Stimulated activated effector memory CD8-positive, alpha-beta T cell treated with anti-CD3 and anti-CD28 coated beads, Interleukin-12 subunit alpha, Interleukin-12 subunit beta, amount 100 ng/mL, for 72 hours (primary cell): ENCODE data around the gene SLC32A1.

ENCODE experiments used
- ATAC-seq: fragments of 150-1000 bp; cut with Tn5 transposase; 2 replicates; pipeline ENCODE4 v1.10.0; 2021
- DNase-seq, 2 donors: peaks; one replicate each; pipeline ENCODE4 v3.0.0; 2021 to 2022; ENCODE audit warnings: low spot score in 2 of 2
- H3K27ac Mint-ChIP-seq: one replicate; pipeline ENCODE4 v1.8.0; 2022; ENCODE audit warnings: mild to moderate bottlenecking, mixed read lengths
- H3K36me3 Mint-ChIP-seq: one replicate; pipeline ENCODE4 v1.8.0; 2022; ENCODE audit warnings: mild to moderate bottlenecking, mixed read lengths
- H3K4me1 Mint-ChIP-seq: one replicate; pipeline ENCODE4 v1.8.0; 2022; ENCODE audit warnings: mixed read lengths
- H3K4me3 Mint-ChIP-seq: one replicate; pipeline ENCODE4 v1.8.0; 2022; ENCODE audit warnings: mild to moderate bottlenecking, mixed read lengths
- H3K9me3 Mint-ChIP-seq: one replicate; pipeline ENCODE4 v1.8.0; 2022; ENCODE audit warnings: mixed read lengths

The SLC32A1 gene

GRCh38 chr20:38714308-38714707, 10.0 kb upstream of the SLC32A1 start:
- Mint-ChIP-seq H3K9me3 (no peaks in the 10 kb centered on the region), H3K4me1 (no peaks in the 10 kb centered on the region), H3K4me3 (no peak overlapping the region), H3K27ac (no peak overlapping the region), H3K36me3 (no peaks in the 10 kb centered on the region)
- ATAC-seq (no peak), DNase-seq (no peak)

DNA sequence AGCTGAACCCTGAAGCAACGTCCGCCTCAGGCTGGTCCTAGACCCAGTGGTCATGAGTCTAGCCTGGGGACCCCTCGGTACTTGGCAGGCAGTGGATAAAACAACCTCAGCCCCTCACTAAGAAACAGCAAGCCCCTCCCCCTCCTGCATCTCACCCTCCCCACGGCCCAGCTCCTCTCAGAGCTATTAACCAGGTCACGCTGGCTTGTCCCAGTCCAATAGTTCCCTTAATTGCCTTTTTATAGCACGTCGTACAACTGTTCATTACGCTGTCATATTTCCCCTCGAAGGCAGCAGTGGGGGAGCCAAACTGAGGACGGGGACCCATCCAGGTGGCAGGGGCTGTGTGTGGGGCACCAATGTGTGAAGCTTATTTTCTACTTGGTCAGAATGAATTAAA, 8.6 kb upstream of the SLC32A1 start:
- Mint-ChIP-seq H3K27ac (no peak overlapping the region), H3K4me3 (no peak overlapping the region), H3K36me3 (no peaks in the 10 kb centered on the region), H3K9me3 (no peaks in the 10 kb centered on the region), H3K4me1 (no peaks in the 10 kb centered on the region)
- DNase-seq: no peak
- ATAC-seq: no peak

GRCh38 chr20:38722683-38723016, 1.6 kb upstream of the SLC32A1 start:
- H3K4me3 Mint-ChIP-seq: no peak overlapping the region
- no peak overlapping the region for H3K27ac Mint-ChIP-seq
- ATAC-seq (no peak), DNase-seq (no peak)
- peaks cover 13% of the 10 kb centered on the region for H3K36me3 Mint-ChIP-seq
- peaks cover 41% of the 10 kb centered on the region for H3K4me1 Mint-ChIP-seq
- H3K9me3 Mint-ChIP-seq: no peaks in the 10 kb centered on the region

DNA sequence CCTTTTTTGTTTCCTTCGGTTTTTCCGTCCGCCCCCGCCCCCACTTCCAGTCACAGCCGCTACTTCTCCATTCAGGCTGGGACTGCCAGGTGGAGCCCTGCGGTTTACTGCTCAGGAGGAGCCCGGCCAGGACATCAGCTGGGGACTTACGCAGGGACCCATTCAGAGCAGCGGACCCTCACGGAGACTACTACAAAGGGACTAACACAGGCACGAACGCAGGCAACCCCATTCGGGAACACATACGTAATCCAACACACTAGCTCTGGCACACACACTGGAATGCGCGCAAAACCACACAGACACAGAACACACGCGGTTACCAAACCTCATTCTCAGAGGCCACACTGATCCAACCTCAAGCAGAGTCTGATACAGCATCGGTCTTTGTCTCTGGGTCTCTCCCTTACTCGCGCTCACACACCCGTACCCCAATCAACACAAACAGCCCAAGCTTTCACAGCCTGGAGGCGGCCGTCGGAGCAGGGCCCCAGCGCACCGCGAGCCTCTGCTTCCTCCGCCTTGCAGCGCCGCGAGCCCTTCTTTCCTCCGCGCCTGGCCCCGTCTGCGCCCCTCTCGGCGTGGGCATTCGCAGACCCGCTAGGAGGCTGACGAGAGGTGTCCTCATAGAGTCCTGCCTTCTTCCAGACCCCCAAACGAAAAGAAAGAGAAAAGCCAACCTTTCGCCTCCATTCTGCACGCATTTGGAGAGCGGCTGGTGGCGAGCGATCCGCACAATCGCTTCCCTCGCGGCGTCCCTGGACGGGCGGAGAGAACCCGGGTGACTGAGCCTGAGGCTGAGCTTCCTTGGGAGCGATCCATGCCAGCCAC, 1.1 kb upstream of the SLC32A1 start:
- DNase-seq: peak in 1 of 2 donors; percentile 58
- peak overlapping the region; percentile 61 for H3K4me3 Mint-ChIP-seq
- no peak for ATAC-seq
- peaks cover 19% of the 10 kb centered on the region for H3K36me3 Mint-ChIP-seq
- no peaks in the 10 kb centered on the region for H3K9me3 Mint-ChIP-seq
- H3K27ac Mint-ChIP-seq: no peak overlapping the region
- peaks cover 46% of the 10 kb centered on the region for H3K4me1 Mint-ChIP-seq

DNA sequence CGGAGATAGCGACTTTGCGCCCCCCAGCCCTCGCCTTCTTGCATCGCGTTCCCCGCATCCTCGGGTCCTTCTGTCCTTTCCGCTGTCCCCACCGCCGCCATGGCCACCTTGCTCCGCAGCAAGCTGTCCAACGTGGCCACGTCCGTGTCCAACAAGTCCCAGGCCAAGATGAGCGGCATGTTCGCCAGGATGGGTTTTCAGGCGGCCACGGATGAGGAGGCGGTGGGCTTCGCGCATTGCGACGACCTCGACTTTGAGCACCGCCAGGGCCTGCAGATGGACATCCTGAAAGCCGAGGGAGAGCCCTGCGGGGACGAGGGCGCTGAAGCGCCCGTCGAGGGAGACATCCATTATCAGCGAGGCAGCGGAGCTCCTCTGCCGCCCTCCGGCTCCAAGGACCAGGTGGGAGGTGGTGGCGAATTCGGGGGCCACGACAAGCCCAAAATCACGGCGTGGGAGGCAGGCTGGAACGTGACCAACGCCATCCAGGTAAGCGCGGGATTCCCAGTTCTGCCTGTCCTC, 401 bp downstream of the SLC32A1 start:
- Mint-ChIP-seq H3K4me1 (peaks cover 58% of the 10 kb centered on the region), H3K36me3 (peaks cover 27% of the 10 kb centered on the region), H3K4me3 (peak overlapping the region; percentile 61), H3K27ac (no peak overlapping the region), H3K9me3 (no peaks in the 10 kb centered on the region)
- DNase-seq (peak in 1 of 2 donors; percentile 51), ATAC-seq (no peak)

GRCh38 chr20:38725148-38725901, 1.0 kb downstream of the SLC32A1 start:
- H3K4me3 Mint-ChIP-seq: peak overlapping the region; percentile 61
- H3K9me3 Mint-ChIP-seq: no peaks in the 10 kb centered on the region
- DNase-seq (peak in 1 of 2 donors; percentile 5), ATAC-seq (no peak)
- H3K36me3 Mint-ChIP-seq: peaks cover 27% of the 10 kb centered on the region
- H3K27ac Mint-ChIP-seq: no peak overlapping the region
- peaks cover 64% of the 10 kb centered on the region for H3K4me1 Mint-ChIP-seq

GRCh38 chr20:38725931-38726803, 1.9 kb downstream of the SLC32A1 start:
- Mint-ChIP-seq H3K4me1 (peaks cover 72% of the 10 kb centered on the region), H3K27ac (no peak overlapping the region), H3K9me3 (no peaks in the 10 kb centered on the region), H3K4me3 (peak overlapping the region; percentile 61), H3K36me3 (peaks cover 27% of the 10 kb centered on the region)
- DNase-seq: peak; percentile 24 to 77
- ATAC-seq: peak; percentile 53

- Mint-ChIP-seq H3K27ac (no peak overlapping the region), H3K4me3 (peak overlapping the region; percentile 61), H3K4me1 (peaks cover 80% of the 10 kb centered on the region), H3K36me3 (peaks cover 27% of the 10 kb centered on the region), H3K9me3 (no peaks in the 10 kb centered on the region)
- ATAC-seq (peak; percentile 40), DNase-seq (peak; percentile 55 to 84)
Measured at GRCh38 chr20:38726804-38727606, 2.7 kb downstream of the SLC32A1 start.

DNA sequence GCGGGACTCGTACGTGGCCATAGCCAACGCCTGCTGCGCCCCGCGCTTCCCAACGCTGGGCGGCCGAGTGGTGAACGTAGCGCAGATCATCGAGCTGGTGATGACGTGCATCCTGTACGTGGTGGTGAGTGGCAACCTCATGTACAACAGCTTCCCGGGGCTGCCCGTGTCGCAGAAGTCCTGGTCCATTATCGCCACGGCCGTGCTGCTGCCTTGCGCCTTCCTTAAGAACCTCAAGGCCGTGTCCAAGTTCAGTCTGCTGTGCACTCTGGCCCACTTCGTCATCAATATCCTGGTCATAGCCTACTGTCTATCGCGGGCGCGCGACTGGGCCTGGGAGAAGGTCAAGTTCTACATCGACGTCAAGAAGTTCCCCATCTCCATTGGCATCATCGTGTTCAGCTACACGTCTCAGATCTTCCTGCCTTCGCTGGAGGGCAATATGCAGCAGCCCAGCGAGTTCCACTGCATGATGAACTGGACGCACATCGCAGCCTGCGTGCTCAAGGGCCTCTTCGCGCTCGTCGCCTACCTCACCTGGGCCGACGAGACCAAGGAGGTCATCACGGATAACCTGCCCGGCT, 3.4 kb downstream of the SLC32A1 start:
- H3K9me3 Mint-ChIP-seq: no peaks in the 10 kb centered on the region
- DNase-seq (peak in 1 of 2 donors; percentile 60), ATAC-seq (no peak)
- H3K4me3 Mint-ChIP-seq: peak overlapping the region; percentile 61
- H3K36me3 Mint-ChIP-seq: peaks cover 27% of the 10 kb centered on the region
- no peak overlapping the region for H3K27ac Mint-ChIP-seq
- H3K4me1 Mint-ChIP-seq: peaks cover 80% of the 10 kb centered on the region

DNA sequence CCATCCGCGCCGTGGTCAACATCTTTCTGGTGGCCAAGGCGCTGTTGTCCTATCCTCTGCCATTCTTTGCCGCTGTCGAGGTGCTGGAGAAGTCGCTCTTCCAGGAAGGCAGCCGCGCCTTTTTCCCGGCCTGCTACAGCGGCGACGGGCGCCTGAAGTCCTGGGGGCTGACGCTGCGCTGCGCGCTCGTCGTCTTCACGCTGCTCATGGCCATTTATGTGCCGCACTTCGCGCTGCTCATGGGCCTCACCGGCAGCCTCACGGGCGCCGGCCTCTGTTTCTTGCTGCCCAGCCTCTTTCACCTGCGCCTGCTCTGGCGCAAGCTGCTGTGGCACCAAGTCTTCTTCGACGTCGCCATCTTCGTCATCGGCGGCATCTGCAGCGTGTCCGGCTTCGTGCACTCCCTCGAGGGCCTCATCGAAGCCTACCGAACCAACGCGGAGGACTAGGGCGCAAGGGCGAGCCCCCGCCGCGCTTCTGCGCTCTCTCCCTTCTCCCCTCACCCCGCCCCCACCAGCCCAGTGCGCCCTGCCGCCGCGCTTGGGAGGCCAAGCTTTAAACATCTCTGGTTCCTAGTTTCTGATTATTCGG, 4.0 kb downstream of the SLC32A1 start:
- Mint-ChIP-seq H3K36me3 (peaks cover 27% of the 10 kb centered on the region), H3K4me1 (peaks cover 76% of the 10 kb centered on the region), H3K4me3 (peak overlapping the region; percentile 61), H3K9me3 (no peaks in the 10 kb centered on the region), H3K27ac (no peak overlapping the region)
- DNase-seq: no peak
- no peak for ATAC-seq

DNA sequence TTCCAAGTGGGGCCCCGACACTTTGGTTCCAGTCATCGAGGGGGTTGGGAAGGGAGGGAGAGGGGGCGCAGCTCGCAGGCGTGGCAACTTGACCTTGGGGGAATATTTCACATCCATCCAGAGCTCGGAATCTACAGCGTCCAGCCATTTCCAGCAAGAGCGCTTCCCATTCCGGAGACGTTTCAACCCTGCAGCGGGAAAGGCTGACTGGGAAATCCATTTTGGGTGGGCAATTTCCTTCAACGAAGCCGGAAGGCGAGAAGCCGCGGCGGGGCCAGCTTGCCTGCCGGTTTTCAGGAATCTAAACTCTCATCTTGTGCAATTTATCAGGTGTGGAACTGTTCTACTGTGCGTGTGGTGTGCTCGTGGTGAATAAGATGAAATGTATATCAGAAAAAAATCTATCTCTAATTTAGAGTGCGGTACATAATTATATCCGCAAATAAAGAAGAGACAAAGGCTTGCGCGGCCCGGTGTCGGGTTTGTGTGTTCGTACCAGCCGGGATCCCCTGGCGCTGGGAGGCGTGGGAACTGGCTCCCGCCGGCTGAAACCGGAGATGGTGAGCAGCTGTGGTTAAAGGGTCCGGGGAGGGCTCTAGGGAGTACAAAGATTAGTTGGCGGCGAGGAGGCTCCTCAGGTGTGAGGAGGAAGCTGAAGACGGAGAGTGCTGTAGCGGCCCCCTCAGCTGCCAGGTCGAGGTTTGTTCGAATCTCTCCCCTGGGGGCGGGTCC, 4.8 kb downstream of the SLC32A1 start:
- peaks cover 72% of the 10 kb centered on the region for H3K4me1 Mint-ChIP-seq
- H3K36me3 Mint-ChIP-seq: peaks cover 27% of the 10 kb centered on the region
- H3K9me3 Mint-ChIP-seq: no peaks in the 10 kb centered on the region
- no peak overlapping the region for H3K27ac Mint-ChIP-seq
- DNase-seq (no peak), ATAC-seq (no peak)
- peak overlapping the region; percentile 64 for H3K4me3 Mint-ChIP-seq

DNA sequence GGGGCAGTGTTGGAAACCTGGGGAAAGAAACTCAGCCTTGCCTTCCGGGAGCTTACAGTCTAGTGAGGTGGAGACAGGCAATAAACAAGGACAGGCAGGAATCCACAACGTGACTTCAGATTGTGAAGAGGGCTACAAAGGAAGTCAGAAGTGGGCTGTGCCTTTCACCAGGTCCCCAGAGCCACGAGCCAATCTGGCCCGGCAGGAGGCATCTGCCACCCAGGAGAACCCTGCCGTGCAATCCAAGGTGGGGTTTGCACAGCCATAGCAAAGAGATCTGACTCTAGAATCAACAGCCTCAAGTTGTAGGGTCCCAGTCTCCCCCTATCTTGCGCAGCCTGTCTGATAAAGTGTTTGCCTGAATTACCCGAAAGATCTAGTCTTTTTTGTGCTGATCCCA, 5.5 kb downstream of the SLC32A1 start:
- ATAC-seq: no peak
- Mint-ChIP-seq H3K27ac (no peak overlapping the region), H3K4me1 (peaks cover 68% of the 10 kb centered on the region), H3K4me3 (peak overlapping the region; percentile 64), H3K36me3 (peaks cover 27% of the 10 kb centered on the region), H3K9me3 (no peaks in the 10 kb centered on the region)
- no peak for DNase-seq
